GM20431 (cell line): ENCODE results near the gene DNMT3B.
"Not testable (repeated sequence)": the region's sequence is repeated elsewhere in the genome, so short reads cannot be mapped to it uniquely, and the experiment has no call there.

ENCODE experiments used
- in situ Hi-C: fragments of 300-500 bp; cut with MseI, MboI; formaldehyde crosslinking; loops from one replicate; pipeline ENCODE4 v1.15.0; 2020; ENCODE audit warnings: low sequenced_read_pairs; ENCODE audit not compliant: unreplicated experiment

Gene DNMT3B

GRCh38 chr20:32761831-32762753, at the start of gene DNMT3B:
Gene DNMT3B, plus strand, starts transcription at chr20:32762385. Its CDS starts 17,939 bp downstream, at chr20:32780324.
- in situ Hi-C loops, result loop anchor here (25.0 kb wide), 1 partner anchor 225 kb away; no protein-coding TSS in a partner anchor

- in situ Hi-C loops, result no loop called here
These were observed 43.3 kb upstream of the DNMT3B start for GRCh38 chr20:32718749-32719348.

DNA sequence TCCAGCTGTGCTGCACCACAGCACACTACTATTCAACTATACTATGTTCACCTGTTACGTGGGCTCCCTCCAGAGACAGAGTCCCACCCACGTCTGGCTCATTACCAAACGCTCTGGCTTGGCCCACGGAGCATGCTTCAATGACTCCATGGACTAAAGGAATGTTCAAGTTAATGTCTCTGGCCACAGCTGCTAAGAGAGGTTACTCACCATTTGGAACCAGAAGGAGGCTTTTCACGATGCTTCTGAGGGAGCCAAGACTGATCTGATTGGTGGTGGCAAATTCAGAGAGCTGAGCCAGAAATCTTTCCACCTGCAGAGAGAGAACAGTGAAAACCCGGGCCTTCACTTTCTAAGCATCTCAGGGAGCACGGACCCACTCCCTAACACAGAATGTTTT, 34.5 kb upstream of the DNMT3B start:
- in situ Hi-C loops, result no loop called here

DNA sequence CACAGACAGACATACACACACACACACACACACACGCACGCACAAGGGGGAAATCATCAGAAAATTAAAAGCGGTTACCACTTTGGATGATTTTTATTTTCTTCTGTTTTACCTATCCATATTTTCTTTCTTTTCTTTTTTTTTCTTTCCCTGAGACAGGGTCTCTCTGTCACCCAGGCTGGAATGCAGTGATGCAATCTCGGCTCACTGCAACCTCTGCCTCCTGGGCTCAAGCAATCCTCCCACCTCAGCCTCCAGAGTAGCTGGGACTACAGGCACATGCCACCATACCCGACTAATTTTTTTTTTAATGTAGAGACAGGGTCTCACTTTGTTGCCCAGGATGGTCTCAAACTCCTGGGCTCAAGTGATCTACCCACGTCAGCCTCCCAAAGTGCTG, 33.8 kb upstream of the DNMT3B start:
- in situ Hi-C loops, result not testable (repeated sequence)

DNA sequence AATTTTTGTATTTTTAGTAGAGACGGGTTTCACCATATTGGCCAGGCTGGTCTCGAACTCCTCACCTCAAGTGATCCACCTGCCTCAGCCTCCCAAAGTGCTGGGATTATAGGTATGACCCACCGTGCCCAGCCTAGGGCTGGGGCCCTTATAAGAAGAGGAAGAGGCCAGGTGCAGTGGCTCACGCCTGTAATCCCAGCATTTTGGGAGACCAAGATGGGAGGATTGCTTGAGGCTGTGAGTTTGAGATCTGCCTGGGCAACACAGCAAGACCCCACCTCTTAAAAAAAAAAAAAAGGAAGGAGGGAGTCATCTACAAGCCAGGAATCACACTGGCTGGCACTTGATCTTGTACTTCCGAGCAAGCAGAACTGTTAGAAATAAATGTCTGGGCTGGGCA, 32.9 kb upstream of the DNMT3B start:
- in situ Hi-C loops, result not testable (repeated sequence)

- in situ Hi-C loops, result no loop called here
These were observed 30.3 kb upstream of the DNMT3B start for GRCh38 chr20:32731882-32732266.

DNA sequence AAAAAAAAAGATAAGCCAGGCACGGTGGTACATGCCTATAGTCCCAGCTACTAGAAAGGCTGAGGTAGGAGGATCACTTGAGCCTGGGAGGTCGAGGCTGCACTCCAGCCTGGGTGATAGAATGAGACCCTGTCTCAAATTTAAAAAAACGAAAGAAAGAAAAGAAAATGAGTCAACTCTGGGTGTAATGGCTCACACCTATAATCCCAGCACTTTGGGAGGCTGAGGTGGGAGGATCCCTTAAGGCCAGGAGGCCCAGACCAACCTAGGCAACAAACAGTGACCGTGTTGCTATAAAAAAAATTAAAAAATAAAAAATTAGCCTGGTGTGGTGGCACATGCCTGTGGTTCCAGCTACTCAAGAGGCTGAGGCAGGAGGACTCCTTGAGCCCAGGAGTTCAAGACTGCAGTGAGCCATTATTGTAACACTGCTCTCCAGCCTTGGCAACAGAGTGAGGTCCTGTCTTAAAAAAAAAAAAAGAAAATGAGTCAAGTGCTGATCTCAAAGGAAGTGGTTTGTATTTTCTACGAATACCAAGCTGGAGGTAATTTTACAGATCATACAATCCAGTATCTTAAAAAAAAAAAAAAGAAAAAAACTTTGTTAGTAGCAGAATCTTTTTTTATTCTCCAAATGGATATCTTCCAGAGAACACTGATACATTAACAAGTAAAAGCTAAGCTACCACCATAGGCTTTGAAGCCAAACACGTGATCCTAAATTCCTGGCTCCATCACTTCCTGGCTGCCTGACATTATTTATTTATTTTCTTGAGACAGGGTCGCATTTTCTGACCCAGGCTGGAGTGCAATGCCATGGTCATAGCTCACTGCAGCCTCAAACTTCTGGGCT, 24.6 kb upstream of the DNMT3B start:
- in situ Hi-C loops, result no loop called here

DNA sequence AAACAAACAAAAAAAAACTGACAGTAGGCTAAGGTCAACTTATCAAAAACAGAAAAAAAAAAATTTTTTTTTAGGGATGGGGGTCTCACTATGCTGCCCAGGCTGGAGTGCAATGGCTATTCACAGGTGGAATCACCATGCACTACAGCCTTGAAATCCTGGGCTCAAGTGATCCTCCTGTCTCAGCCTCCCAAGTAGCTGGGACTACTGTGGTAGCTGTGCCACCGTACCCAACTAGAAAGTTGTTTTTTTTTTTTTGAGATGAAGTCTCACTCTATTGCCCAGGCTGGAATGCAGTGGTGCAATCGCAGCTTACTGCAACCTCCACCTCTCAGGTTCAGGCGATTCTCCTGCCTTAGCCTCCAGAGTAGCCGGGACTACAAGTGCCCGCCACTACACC, 21.0 kb upstream of the DNMT3B start:
- in situ Hi-C loops, result no loop called here

GRCh38 chr20:32742322-32743236, 19.6 kb upstream of the DNMT3B start:
- in situ Hi-C loops, result no loop called here

- in situ Hi-C loops, result no loop called here
These were observed 18.7 kb upstream of the DNMT3B start, which contains the start of gene COMMD7 for GRCh38 chr20:32743237-32744112. Gene COMMD7, minus strand, starts transcription at chr20:32743467. Its CDS starts 76 bp downstream, at chr20:32743391.

DNA sequence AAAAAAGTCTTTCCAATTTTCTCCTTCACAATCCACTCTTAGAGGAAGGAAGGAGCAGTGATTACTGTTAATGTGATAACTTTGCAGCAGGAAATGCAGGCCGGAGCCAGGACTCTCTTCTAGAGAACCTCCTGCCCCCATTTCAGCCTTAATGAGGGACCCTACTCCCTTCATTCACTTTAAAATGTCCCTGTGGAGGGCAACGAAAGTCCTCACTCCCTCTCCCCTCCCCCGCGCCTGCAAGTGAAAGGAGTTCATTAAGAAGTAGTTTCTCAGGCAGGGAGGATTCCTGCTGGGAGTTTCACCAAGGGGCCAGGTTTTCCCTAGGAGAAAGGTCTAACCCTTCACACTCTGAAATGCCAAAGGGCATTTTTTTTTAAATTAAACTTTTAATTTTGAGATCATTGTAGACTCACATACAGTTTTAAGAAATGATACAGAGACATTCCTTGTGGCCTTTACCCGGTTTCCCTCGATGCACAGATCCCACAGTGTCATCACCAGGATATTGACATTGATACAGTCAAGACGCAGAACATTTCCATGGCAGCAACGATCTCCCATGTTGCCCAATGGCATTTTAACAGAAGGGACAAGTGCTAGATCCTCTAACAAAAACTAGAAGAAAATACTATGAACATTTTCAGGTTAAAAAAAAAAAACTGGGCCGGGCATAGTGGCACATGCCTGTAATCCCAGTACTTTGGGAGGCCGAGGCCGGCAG, 12.1 kb upstream of the DNMT3B start:
- in situ Hi-C loops, result loop anchor here (25.0 kb wide), 1 partner anchor 213 kb away; no protein-coding TSS in a partner anchor

DNA sequence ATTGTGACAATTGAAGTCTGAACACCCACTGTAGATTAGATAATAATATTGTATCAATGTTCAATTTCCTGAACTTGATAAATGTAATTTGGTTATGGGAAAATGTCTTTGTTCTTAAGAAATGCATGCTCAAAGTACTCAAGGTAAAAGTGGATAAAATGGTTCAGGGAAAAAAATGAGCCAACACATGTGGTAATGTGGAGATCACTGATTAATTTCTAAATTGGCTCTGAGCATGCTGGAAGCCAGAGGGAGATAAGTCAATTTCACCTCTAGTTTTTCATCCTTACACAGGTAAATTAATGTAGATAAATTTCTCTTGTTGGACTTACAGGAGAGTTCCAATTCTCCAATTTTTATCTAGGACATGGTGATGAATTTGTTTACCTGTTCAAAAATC, 10.9 kb upstream of the DNMT3B start:
- in situ Hi-C loops, result loop anchor here (25.0 kb wide), 1 partner anchor 214 kb away; no protein-coding TSS in a partner anchor

DNA sequence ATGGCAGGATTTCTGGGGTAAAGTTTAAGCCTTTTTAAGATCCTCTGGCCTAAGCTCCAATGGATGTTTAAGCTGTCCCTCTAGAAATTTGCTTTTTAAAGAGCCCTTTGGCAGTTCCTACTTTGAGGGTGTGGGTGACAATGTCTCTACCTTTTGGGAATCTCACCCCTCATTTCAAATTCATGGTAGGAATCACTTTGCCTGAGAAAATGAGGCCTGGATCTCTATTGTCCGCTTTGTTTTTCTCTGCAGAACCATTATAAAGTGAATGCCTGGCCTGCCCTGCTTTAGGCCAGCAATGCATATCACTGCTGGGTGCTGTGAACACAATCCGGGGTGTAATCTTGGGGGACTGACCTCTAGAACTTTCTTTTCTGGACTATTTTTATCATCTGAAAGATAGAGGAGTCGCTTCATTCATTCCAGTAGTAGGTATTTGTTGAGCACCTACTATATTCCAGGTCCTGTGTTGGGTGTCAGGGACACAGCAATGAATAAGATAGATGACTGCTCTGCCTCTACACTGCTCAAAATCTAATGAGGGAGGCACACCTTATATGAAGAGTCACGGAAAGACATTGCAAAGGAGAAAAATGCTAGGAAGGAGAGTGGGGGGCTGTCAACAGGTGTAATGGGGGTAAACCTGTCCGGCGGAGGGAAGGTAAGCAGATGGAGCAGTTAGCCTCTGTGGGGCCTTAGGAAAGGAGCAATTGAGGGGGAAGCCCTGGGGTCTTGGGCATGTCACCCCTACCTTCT, 10.3 kb upstream of the DNMT3B start:
- in situ Hi-C loops, result loop anchor here (25.0 kb wide), 1 partner anchor 215 kb away; no protein-coding TSS in a partner anchor

- in situ Hi-C loops, result loop anchor here (25.0 kb wide), 1 partner anchor 215 kb away; no protein-coding TSS in a partner anchor
These were observed 9.5 kb upstream of the DNMT3B start for GRCh38 chr20:32752458-32753250.

DNA sequence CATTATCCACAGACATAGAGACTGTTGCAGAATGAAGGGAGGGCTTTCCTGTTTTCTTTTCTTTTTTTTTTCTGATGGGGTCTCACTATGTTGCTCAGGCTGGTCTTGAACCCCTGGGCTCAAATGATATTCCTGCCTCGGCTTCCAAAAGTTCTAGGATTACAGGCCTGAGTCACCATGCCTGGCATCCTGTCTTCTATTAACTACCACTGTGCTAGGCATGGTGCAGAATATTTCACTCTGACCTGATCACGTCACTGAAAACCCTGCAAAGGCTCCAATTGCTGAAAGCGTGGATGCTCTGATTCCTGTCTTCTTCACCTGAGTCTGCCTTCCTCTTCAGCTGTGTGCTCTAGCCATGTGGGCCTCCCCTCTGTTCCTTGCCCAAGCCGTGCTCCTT, 8.5 kb upstream of the DNMT3B start:
- in situ Hi-C loops, result loop anchor here (25.0 kb wide), 1 partner anchor 216 kb away; no protein-coding TSS in a partner anchor

- in situ Hi-C loops, result loop anchor here (25.0 kb wide), 1 partner anchor 219 kb away; no protein-coding TSS in a partner anchor
These were observed 6.0 kb upstream of the DNMT3B start for GRCh38 chr20:32756156-32756555.
